GM12878 (cell line): Measurements from ENCODE around the gene TP53RK. TPM values are rescaled to one million over a fixed set of nuclear protein-coding genes. Genes with fewer than 3 reads are reported as not detected.

ENCODE experiments used
- ATAC-seq: fragments of 200-7000 bp; cut with Tn5 transposase; 3 replicates; pipeline ENCODE4 v1.9.1; 2020; ENCODE audit warnings: mild to moderate bottlenecking, moderate library complexity
- BruUV-seq: library from RNA; stranded (reverse); fragments of 400-500 nt; replicated peaks from 2 replicates; lab custom pipeline; 2021; lab: Mats Ljungman, UMichigan
- CTCF ChIA-PET: fragments of 300-600 bp; sonication (Branson Sonifier 250); formaldehyde crosslinking; extraction: SDS; loops from one replicate; lab custom pipeline; 2021; ENCODE audit warnings: inconsistent platforms; lab: Yijun Ruan, JAX
- POLR2A ChIA-PET: fragments of 350-600 bp; formaldehyde crosslinking; extraction: SDS; loops from one replicate; lab custom pipeline; 2021; ENCODE audit warnings: inconsistent platforms; lab: Charles Lee
- RAD21 ChIA-PET: fragments of 300-600 bp; sonication (Branson Sonifier 250); formaldehyde crosslinking; loops from one replicate; lab custom pipeline; 2023; ENCODE audit warnings: antibody characterized with exemption; ENCODE audit not compliant: unreplicated experiment; lab: Charles Lee
- SMC1A ChIA-PET: fragments of 300-600 bp; sonication (Branson Sonifier 250); formaldehyde crosslinking; loops from one replicate; lab custom pipeline; 2023; ENCODE audit not compliant: unreplicated experiment, uncharacterized antibody; lab: Charles Lee
- DNase-seq: peaks from one replicate; pipeline ENCODE4 v3.0.0-alpha.2; 2011; ENCODE audit warnings: low read depth, low spot score
- FAIRE-seq: peaks from 3 replicates; lab custom pipeline; 2011; peaks lifted over from hg19 to GRCh38; lab: Jason Lieb, UNC
- H2AFZ ChIP-seq: 2 replicates; pipeline ENCODE4 v1.6.0; 2011; ENCODE audit warnings: low read depth, low read length, control low read depth; ENCODE audit not compliant: control insufficient read depth
- H3K27ac ChIP-seq: 2 replicates; pipeline ENCODE4 v1.5.1; 2011; ENCODE audit warnings: control low read depth; ENCODE audit not compliant: control insufficient read depth, insufficient read depth
- H3K27me3 ChIP-seq, 2 experiments: replicated peaks in 1 of 2; 2 replicates each; pipeline versions ENCODE4 v1.6.0 to v1.6.1; 2011; ENCODE audit warnings: low read length in 1 of 2; ENCODE audit not compliant: control insufficient read depth in 2 of 2, insufficient read depth in 2 of 2
- H3K36me3 ChIP-seq, 2 experiments: 2 replicates each; pipeline ENCODE4 v1.5.1; 2011; ENCODE audit warnings: low read length in 1 of 2; ENCODE audit not compliant: control insufficient read depth in 2 of 2, insufficient read depth in 2 of 2
- H3K4me1 ChIP-seq: 2 replicates; pipeline ENCODE4 v1.6.1; 2011; ENCODE audit warnings: mild to moderate bottlenecking, low read length, moderate library complexity, mixed read lengths; ENCODE audit not compliant: control insufficient read depth, insufficient read depth
- H3K4me2 ChIP-seq: 2 replicates; pipeline ENCODE4 v1.6.0; 2011; ENCODE audit warnings: control low read depth; ENCODE audit not compliant: control insufficient read depth, insufficient read depth
- H3K4me3 ChIP-seq: fragments of 200-600 bp; sonication (generic); 2 replicates; pipeline ENCODE4 v1.5.1; 2016
- H3K79me2 ChIP-seq: 2 replicates; pipeline ENCODE4 v1.6.0; 2011; ENCODE audit warnings: low read length; ENCODE audit not compliant: control insufficient read depth, insufficient read depth
- H3K9ac ChIP-seq: 2 replicates; pipeline ENCODE4 v1.8.0; 2011; ENCODE audit warnings: low read length, control low read depth, mixed read lengths; ENCODE audit not compliant: control insufficient read depth, insufficient read depth
- H3K9me3 ChIP-seq: replicated peaks from 3 replicates; pipeline ENCODE4 v1.5.1; 2011; ENCODE audit warnings: mild to moderate bottlenecking, low read length; ENCODE audit not compliant: control insufficient read depth, insufficient read depth
- H4K20me1 ChIP-seq: 2 replicates; pipeline ENCODE4 v1.6.0; 2011; ENCODE audit not compliant: control insufficient read depth, insufficient read depth
- ASH2L ChIP-seq: fragments of 300-600, 200-600 bp; sonication (generic); IDR thresholded peaks from 2 replicates; pipeline ENCODE4 v1.6.1; 2017; ENCODE audit warnings: low read depth, mild to moderate bottlenecking, borderline replicate concordance
- FOXM1 ChIP-seq: IDR thresholded peaks from 2 replicates; pipeline ENCODE4 v1.6.1; 2012; ENCODE audit warnings: low read depth, mild to moderate bottlenecking, inconsistent platforms, low read length, moderate library complexity
- NFXL1 ChIP-seq: fragments of 450-650 bp; IDR thresholded peaks from 2 replicates; pipeline ENCODE4 v1.6.1; 2017; ENCODE audit warnings: antibody characterized with exemption, mild to moderate bottlenecking, borderline replicate concordance
- NR2C2 ChIP-seq: IDR thresholded peaks from 2 replicates; pipeline ENCODE4 v1.6.1; 2011; ENCODE audit warnings: borderline replicate concordance, low read depth; ENCODE audit not compliant: control insufficient read depth, insufficient read length
- ZBED1 ChIP-seq: IDR thresholded peaks from 2 replicates; pipeline ENCODE4 v1.6.1; 2016; ENCODE audit warnings: borderline replicate concordance
- WGBS: methylation state at CpG from one replicate; pipeline ENCODE4 v1.1.6; 2016; ENCODE audit warnings: low lambda C conversion rate; ENCODE audit not compliant: insufficient replicate concordance, insufficient coverage; ENCODE audit errors: missing lambda C conversion rate; 5-methylcytosine and 5-hydroxymethylcytosine counted together
- in situ Hi-C: fragments of 300-500 bp; cut with MboI; formaldehyde crosslinking; loops from 9 replicates; pipeline ENCODE4 v1.14.3; 2018; ENCODE audit warnings: mixed read lengths
- intact Hi-C: fragments of 100-400 bp; cut with micrococcal nuclease; formaldehyde crosslinking; loops from one replicate; pipeline ENCODE4 v1.14.2; 2022; ENCODE audit not compliant: unreplicated experiment
- polyA plus RNA-seq, 11 experiments: library from polyadenylated mRNA; depleted of rRNA in 4 of 11; unstranded in 6 of 11; stranded (reverse) in 5 of 11; fragments of >200 nt; fragmentation: Nextera tagmentation in 4 of 11; fragmentation: Illumina TruSeq in 1 of 11; extraction: Ambion mirVana in 4 of 11; extraction: Trizol in 1 of 11; gene quantifications; 1 replicate in 1 of 11; 2 replicates in 10 of 11; pipeline versions ENCODE4 v1.2.1 to v1.2.3, GENCODE V29; 2011 to 2016; ENCODE audit warnings: inconsistent platforms in 2 of 11, missing spikeins in 2 of 11, low read depth in 1 of 11
- total RNA-seq, 4 experiments: library from RNA; depleted of rRNA in 3 of 4; stranded (reverse); fragments of >200 nt in 3 of 4; fragmentation: Illumina TruSeq in 1 of 4; extraction: Trizol in 1 of 4; gene quantifications; 2 replicates each; pipeline versions ENCODE4 v1.2.1 to v1.2.3, GENCODE V29; 2013 to 2021
- TF ChIP-seq, protein P1 (sequence below): fragments of 450-650 bp; formaldehyde crosslinking; IDR thresholded peaks from 2 replicates; pipeline ENCODE4 v1.4.0; 2022; ENCODE audit warnings: mild to moderate bottlenecking, moderate library complexity
- TF ChIP-seq, protein P2 (sequence below): IDR thresholded peaks from 2 replicates; pipeline ENCODE4 v1.6.1; 2012; ENCODE audit warnings: low read depth, low read length, improper control_type of control experiment
- TF ChIP-seq, protein P3 (sequence below): IDR thresholded peaks from 2 replicates; pipeline ENCODE4 v1.6.1; 2011; ENCODE audit warnings: low read depth, mild to moderate bottlenecking, low read length, moderate library complexity, borderline replicate concordance; ENCODE audit errors: extremely low read depth
- TF ChIP-seq, protein P4 (sequence below): fragments of 450-650 bp; IDR thresholded peaks from 2 replicates; pipeline ENCODE4 v1.6.1; 2017; ENCODE audit warnings: mild to moderate bottlenecking, moderate library complexity

The TP53RK gene
- total and polyA plus RNA-seq, 10 of the 15 experiments (the other 5 are each of a cell fraction or from before 2014, with no cell fraction given) = 3.8 to 23.1 (median 16.1) TPM

DNA sequence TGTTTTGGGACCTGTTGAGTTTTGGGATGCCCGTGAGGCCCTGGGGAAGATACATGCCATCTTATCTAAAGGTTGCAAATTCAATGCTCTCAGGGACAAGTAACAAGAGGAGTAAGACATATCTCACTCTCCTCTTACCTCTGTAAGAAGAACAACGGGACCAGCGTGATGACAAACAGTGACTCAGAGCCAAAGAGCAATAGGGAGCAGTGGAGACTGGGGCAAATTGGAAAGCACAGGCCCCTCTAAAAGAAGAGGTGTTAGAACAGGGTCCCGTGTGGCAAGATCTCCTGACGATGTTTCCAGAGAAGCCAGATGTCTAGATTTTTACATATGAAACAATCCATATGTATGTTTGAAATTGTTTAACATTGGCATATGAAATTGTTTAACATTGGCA lies 11.6 kb downstream of the TP53RK start:
- H3K36me3 ChIP-seq = no peaks in the 10 kb centered on the region
- intact Hi-C loops = no loop called here
- RAD21 ChIA-PET = no interaction called here

More for the DNA sequence above, 11.6 kb downstream of the TP53RK start:
- ChIA-PET SMC1A (no interaction called here), POLR2A (no interaction called here), CTCF (interaction anchor here (1.0 to 2.2 kb wide), 4 partner anchors 8 to 156 kb away, joined by 3 to 8 read pairs (median 4); no protein-coding TSS in a partner anchor)
- Histone ChIP-seq H3K9me3 (no peaks in the 10 kb centered on the region), H3K4me3 (no peak overlapping the region), H3K4me1 (no peaks in the 10 kb centered on the region), H2AFZ (no peak overlapping the region), H3K4me2 (no peak overlapping the region), H3K79me2 (no peaks in the 10 kb centered on the region), H3K27me3 (no peaks in the 10 kb centered on the region), H3K9ac (no peak overlapping the region), H4K20me1 (peaks cover under 1% of the 10 kb centered on the region; the same call in 1 of the 2 replicates), H3K27ac (no peak overlapping the region)
- DNase-seq (no peak), ATAC-seq (no peak), FAIRE-seq (no peak)
- WGBS = 56% methylated on average over 5 of the region's 5 CpGs
- in situ Hi-C loops = no loop called here
- TF ChIP-seq, protein P1, sequence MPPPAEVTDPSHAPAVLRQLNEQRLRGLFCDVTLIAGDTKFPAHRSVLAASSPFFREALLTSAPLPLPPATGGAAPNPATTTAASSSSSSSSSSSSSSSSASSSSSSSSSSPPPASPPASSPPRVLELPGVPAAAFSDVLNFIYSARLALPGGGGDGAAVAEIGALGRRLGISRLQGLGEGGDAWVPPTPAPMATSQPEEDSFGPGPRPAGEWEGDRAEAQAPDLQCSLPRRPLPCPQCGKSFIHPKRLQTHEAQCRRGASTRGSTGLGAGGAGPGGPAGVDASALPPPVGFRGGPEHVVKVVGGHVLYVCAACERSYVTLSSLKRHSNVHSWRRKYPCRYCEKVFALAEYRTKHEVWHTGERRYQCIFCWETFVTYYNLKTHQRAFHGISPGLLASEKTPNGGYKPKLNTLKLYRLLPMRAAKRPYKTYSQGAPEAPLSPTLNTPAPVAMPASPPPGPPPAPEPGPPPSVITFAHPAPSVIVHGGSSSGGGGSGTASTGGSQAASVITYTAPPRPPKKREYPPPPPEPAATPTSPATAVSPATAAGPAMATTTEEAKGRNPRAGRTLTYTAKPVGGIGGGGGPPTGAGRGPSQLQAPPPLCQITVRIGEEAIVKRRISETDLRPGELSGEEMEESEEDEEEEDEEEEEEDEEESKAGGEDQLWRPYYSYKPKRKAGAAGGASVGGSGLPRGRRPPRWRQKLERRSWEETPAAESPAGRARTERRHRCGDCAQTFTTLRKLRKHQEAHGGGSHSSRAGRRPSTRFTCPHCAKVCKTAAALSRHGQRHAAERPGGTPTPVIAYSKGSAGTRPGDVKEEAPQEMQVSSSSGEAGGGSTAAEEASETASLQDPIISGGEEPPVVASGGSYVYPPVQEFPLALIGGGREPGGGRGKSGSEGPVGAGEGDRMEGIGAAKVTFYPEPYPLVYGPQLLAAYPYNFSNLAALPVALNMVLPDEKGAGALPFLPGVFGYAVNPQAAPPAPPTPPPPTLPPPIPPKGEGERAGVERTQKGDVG (CRISPR knock-in tag) = no peak
- no peak for TF ChIP-seq NR2C2
- TF ChIP-seq, protein P2, sequence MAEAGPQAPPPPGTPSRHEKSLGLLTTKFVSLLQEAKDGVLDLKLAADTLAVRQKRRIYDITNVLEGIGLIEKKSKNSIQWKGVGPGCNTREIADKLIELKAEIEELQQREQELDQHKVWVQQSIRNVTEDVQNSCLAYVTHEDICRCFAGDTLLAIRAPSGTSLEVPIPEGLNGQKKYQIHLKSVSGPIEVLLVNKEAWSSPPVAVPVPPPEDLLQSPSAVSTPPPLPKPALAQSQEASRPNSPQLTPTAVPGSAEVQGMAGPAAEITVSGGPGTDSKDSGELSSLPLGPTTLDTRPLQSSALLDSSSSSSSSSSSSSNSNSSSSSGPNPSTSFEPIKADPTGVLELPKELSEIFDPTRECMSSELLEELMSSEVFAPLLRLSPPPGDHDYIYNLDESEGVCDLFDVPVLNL = no peak
- TF ChIP-seq, protein P3, sequence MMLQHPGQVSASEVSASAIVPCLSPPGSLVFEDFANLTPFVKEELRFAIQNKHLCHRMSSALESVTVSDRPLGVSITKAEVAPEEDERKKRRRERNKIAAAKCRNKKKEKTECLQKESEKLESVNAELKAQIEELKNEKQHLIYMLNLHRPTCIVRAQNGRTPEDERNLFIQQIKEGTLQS = no peak
- TF ChIP-seq NFXL1 = no peak
- TF ChIP-seq, protein P4, sequence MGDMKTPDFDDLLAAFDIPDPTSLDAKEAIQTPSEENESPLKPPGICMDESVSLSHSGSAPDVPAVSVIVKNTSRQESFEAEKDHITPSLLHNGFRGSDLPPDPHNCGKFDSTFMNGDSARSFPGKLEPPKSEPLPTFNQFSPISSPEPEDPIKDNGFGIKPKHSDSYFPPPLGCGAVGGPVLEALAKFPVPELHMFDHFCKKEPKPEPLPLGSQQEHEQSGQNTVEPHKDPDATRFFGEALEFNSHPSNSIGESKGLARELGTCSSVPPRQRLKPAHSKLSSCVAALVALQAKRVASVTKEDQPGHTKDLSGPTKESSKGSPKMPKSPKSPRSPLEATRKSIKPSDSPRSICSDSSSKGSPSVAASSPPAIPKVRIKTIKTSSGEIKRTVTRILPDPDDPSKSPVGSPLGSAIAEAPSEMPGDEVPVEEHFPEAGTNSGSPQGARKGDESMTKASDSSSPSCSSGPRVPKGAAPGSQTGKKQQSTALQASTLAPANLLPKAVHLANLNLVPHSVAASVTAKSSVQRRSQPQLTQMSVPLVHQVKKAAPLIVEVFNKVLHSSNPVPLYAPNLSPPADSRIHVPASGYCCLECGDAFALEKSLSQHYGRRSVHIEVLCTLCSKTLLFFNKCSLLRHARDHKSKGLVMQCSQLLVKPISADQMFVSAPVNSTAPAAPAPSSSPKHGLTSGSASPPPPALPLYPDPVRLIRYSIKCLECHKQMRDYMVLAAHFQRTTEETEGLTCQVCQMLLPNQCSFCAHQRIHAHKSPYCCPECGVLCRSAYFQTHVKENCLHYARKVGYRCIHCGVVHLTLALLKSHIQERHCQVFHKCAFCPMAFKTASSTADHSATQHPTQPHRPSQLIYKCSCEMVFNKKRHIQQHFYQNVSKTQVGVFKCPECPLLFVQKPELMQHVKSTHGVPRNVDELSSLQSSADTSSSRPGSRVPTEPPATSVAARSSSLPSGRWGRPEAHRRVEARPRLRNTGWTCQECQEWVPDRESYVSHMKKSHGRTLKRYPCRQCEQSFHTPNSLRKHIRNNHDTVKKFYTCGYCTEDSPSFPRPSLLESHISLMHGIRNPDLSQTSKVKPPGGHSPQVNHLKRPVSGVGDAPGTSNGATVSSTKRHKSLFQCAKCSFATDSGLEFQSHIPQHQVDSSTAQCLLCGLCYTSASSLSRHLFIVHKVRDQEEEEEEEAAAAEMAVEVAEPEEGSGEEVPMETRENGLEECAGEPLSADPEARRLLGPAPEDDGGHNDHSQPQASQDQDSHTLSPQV = no peak
- no peak for TF ChIP-seq ASH2L
- TF ChIP-seq FOXM1 = no peak
- no peak for TF ChIP-seq ZBED1
- BruUV-seq = no TSS peak
